Spleen (tissue), 11 donors: ENCODE measurements around the gene CHD8. TPM values are rescaled to one million over a fixed set of nuclear protein-coding genes. Genes with fewer than 3 reads are reported as not detected.
A peak's percentile ranks its signal among the peaks of the same experiment; 100 is the strongest.

Experiments used
- DNase-seq: peaks from one replicate; pipeline ENCODE4 v3.0.0-alpha.2; 2020
- H3K27ac ChIP-seq, 8 donors: fragments of 200-600 bp; sonication (generic) in 7 of 8; 1 replicate in 4 of 8; 2 replicates in 4 of 8; pipeline versions ENCODE4 v1.5.0 to v1.8.0; 2016 to 2021; ENCODE audit warnings: inconsistent platforms in 4 of 8, mild to moderate bottlenecking in 4 of 8, moderate library complexity in 1 of 8
- H3K27me3 ChIP-seq, 7 donors: fragments of 200-600 bp; sonication (generic) in 6 of 7; replicated peaks in 1 of 7; 1 replicate in 4 of 7; 2 replicates in 3 of 7; pipeline versions ENCODE4 v1.5.0 to v1.8.0; 2016 to 2021; ENCODE audit warnings: inconsistent platforms in 3 of 7, mild to moderate bottlenecking in 1 of 7
- H3K36me3 ChIP-seq, 6 donors: fragments of 200-600 bp; sonication (generic) in 5 of 6; 1 replicate in 4 of 6; 2 replicates in 2 of 6; pipeline versions ENCODE4 v1.5.0 to v1.8.0; 2016 to 2021; ENCODE audit warnings: inconsistent platforms in 2 of 6
- H3K4me1 ChIP-seq, 6 donors: fragments of 200-600 bp; sonication (generic) in 5 of 6; 1 replicate in 3 of 6; 2 replicates in 3 of 6; pipeline versions ENCODE4 v1.5.0 to v1.8.0; 2016 to 2021; ENCODE audit warnings: inconsistent platforms in 3 of 6
- H3K4me3 ChIP-seq, 8 donors: fragments of 200-600 bp; sonication (generic) in 7 of 8; 1 replicate in 4 of 8; 2 replicates in 4 of 8; pipeline versions ENCODE4 v1.5.0 to v1.8.0; 2016 to 2021; ENCODE audit warnings: inconsistent platforms in 4 of 8, mild to moderate bottlenecking in 4 of 8, moderate library complexity in 2 of 8
- H3K9me3 ChIP-seq, 8 donors: fragments of 200-600 bp; sonication (generic) in 7 of 8; 1 replicate in 4 of 8; 2 replicates in 4 of 8; pipeline versions ENCODE4 v1.5.0 to v1.8.0; 2016 to 2021; ENCODE audit warnings: inconsistent platforms in 4 of 8
- POLR2A ChIP-seq, 3 donors: fragments of 450-650 bp; IDR thresholded peaks; one replicate each; pipeline ENCODE4 v1.5.1; 2017; ENCODE audit warnings: antibody characterized with exemption in 3 of 3, mild to moderate bottlenecking in 1 of 3
- POLR2AphosphoS5 ChIP-seq, 3 donors: sonication (generic); formaldehyde crosslinking; IDR thresholded peaks; one replicate each; pipeline ENCODE4 v1.5.1; 2017; ENCODE audit warnings: antibody characterized with exemption in 3 of 3
- WGBS, 5 donors: extraction: QIAGEN DNeasy Blood & Tissue Kit in 3 of 5; methylation state at CpG; one replicate each; pipeline versions ENCODE4 v1.1.5 to v1.1.7; 2013 to 2018; 5-methylcytosine and 5-hydroxymethylcytosine counted together
- intact Hi-C: fragments of 100-400 bp; cut with DNase I; formaldehyde crosslinking; loops from one replicate; pipeline ENCODE4 v1.15.0; 2023; ENCODE audit warnings: low total_unique reads
- polyA plus RNA-seq, 3 donors: library from polyadenylated mRNA; stranded (reverse); fragments of 200-250 nt; gene quantifications; one replicate each; pipeline ENCODE4 v1.2.1, GENCODE V29; 2013
- total RNA-seq, 7 donors: library from RNA; depleted of rRNA in 3 of 7; stranded (reverse); fragments of >200 nt in 3 of 7; fragmentation: NEBNext Ultra II Directional in 4 of 7; extraction: Animal tissue kit (Norgen Biotek cat#: 25700) in 4 of 7; gene quantifications; one replicate each; pipeline versions ENCODE4 v1.1.0 to v1.2.1, GENCODE V29; 2016 to 2021
- TF ChIP-seq, protein P1 (sequence below), 11 experiments: fragments of 200-600 bp in 7 of 11; fragments of 450-650 bp in 4 of 11; sonication (generic) in 4 of 11; IDR thresholded peaks in 8 of 11; conservative IDR thresholded peaks in 3 of 11; 1 replicate in 7 of 11; 2 replicates in 4 of 11; pipeline versions ENCODE4 v1.4.0 to v1.8.0; 2016 to 2021; ENCODE audit warnings: antibody characterized with exemption in 11 of 11, inconsistent platforms in 4 of 11, mild to moderate bottlenecking in 1 of 11
- donor health status: healthy with polysubstance abuse.
- donor health status: DM: no; HTN: no; CAD: no; lungs with moderate emphysema.
- donor health status: DM: no; HTN: no; CAD: no.
- donor health status: Bipolar disorder and iron deficiency.
- donor health status: healthy.
- donor health status: DM: no; HTN: no; CAD: no.
- donor health status: DM: yes; HTN: yes; CAD: no.

CHD8 gene
- total and polyA plus RNA-seq, 10 donors: 23.8 to 99.4 (median 86.6) TPM

DNA sequence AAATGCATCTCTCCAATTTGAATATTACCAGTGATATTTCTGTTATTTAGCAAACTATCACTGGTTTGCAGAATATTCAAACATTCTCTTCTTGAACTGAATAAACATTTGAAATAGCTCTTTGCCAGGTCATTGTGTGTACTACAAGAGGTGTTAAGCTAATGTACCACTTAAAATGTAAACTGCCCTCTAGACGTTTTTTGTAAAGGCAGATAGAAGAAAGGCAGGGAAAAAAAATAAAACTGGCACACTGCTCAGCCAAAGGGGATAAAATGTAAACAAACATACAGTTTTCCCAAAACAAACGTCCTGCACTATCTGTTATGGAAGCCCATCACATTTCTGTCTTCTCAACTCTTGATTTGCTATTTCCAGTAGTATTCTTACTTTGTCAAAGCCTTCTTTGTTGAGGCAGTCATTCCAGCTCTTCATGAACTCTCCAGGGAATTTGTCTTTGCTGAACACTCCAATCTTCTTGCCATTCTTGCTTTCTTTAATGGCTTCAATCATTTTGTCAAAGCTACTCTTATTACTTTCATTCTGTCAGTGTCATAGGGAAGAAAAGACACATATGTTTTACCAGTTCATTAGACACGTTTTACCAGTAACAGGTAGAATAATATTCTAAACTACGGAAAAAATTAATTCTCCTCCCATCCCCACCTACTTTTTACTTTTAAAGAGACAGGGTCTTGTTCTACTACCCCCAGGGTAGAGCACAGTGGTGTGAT is 85.8 kb downstream of the CHD8 start:
- intact Hi-C loops: no loop called here
- H3K4me1 ChIP-seq: peaks cover 0 to 9% (median 6%) of the 10 kb centered on the region in 6 donors
- no peak for DNase-seq
- H3K9me3 ChIP-seq: no peaks in the 10 kb centered on the region
- 78 to 90% (median 86%) methylated on average over 4 of the region's 4 CpGs for WGBS, 5 donors
- H3K27me3 ChIP-seq: no peaks in the 10 kb centered on the region
- peaks cover 3 to 89% (median 69%) of the 10 kb centered on the region in 6 donors for H3K36me3 ChIP-seq
- H3K27ac ChIP-seq: no peak overlapping the region
- no peak overlapping the region for H3K4me3 ChIP-seq
- no peak for TF ChIP-seq POLR2A (IDR thresholded peaks at IDR 0.05)
- TF ChIP-seq POLR2AphosphoS5 (IDR thresholded peaks at IDR 0.05): no peak
- TF ChIP-seq, protein P1, sequence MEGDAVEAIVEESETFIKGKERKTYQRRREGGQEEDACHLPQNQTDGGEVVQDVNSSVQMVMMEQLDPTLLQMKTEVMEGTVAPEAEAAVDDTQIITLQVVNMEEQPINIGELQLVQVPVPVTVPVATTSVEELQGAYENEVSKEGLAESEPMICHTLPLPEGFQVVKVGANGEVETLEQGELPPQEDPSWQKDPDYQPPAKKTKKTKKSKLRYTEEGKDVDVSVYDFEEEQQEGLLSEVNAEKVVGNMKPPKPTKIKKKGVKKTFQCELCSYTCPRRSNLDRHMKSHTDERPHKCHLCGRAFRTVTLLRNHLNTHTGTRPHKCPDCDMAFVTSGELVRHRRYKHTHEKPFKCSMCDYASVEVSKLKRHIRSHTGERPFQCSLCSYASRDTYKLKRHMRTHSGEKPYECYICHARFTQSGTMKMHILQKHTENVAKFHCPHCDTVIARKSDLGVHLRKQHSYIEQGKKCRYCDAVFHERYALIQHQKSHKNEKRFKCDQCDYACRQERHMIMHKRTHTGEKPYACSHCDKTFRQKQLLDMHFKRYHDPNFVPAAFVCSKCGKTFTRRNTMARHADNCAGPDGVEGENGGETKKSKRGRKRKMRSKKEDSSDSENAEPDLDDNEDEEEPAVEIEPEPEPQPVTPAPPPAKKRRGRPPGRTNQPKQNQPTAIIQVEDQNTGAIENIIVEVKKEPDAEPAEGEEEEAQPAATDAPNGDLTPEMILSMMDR (IDR thresholded peaks at IDR 0.05 in 8 of 11, conservative IDR thresholded peaks at IDR 0.05 in 3 of 11): no peak

DNA sequence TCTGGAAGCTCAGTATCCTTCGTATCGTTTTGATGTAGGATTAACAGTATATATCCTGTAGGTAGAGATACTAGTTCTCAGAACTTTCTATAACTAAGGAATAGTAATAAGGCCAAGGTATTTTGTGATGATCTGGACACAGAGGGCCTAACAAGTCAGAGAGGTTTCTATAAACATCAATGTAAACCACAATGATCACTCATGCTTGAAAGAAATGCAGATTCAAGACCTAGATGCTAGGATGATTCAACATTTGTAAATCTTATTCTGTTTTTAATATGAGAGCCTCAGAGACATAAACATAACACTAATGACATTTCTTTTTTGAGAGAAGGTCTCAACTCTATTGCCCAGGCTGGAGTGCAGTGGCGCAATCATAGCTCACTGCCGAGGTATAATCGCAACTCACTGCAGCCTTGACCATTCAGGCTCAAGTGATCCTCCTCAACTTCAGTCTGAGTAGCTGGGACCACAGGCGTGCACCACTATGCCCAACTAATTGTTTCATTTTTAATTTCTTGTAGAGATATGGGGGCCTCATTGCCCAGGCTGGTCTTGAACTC is 88.3 kb downstream of the CHD8 start:
- intact Hi-C loops: no loop called here
- H3K27ac ChIP-seq: no peak overlapping the region
- H3K9me3 ChIP-seq: no peaks in the 10 kb centered on the region
- H3K4me1 ChIP-seq: peaks cover 0 to 9% (median 4%) of the 10 kb centered on the region in 6 donors
- H3K36me3 ChIP-seq: peaks cover 9 to 100% (median 88%) of the 10 kb centered on the region in 6 donors
- no peaks in the 10 kb centered on the region for H3K27me3 ChIP-seq
- 90 to 97% (median 94%) methylated on average over 6 of the region's 6 CpGs for WGBS, 5 donors
- H3K4me3 ChIP-seq: no peak overlapping the region
- DNase-seq: no peak
- TF ChIP-seq, protein P1 (IDR thresholded peaks at IDR 0.05 in 8 of 11, conservative IDR thresholded peaks at IDR 0.05 in 3 of 11): no peak

DNA sequence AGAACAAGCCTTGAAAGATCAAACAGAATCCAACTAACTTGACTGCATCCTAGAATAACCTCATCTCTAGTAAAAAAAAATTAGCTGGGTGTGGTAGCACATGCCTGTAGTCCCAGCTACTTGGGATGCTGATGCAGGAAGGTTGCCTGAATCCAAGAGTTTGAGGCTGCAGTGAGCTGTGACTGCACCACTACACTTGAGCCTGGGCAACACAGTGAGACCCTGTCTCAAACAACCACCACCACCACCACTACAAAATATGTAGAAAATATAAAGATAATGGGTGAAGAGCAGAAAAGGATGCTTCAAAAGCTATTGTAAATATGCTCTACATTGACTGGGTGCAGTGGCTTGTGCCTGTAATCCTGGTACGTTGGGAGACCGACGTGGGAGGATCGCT is 99.4 kb downstream of the CHD8 start:
- 96 to 99% (median 97%) methylated on average over 4 of the region's 4 CpGs for WGBS, 5 donors
- TF ChIP-seq POLR2AphosphoS5 (IDR thresholded peaks at IDR 0.05) (no peak), POLR2A (IDR thresholded peaks at IDR 0.05) (no peak)
- TF ChIP-seq, protein P1 (IDR thresholded peaks at IDR 0.05 in 8 of 11, conservative IDR thresholded peaks at IDR 0.05 in 3 of 11): no peak
- Histone ChIP-seq H3K27me3 (no peaks in the 10 kb centered on the region), H3K4me3 (no peak overlapping the region), H3K4me1 (peaks cover 0 to 13% (median 3%) of the 10 kb centered on the region in 6 donors), H3K36me3 (peaks cover 18 to 100% (median 99%) of the 10 kb centered on the region in 6 donors), H3K9me3 (no peaks in the 10 kb centered on the region), H3K27ac (no peak overlapping the region)
- intact Hi-C loops: loop anchor here (10.0 kb wide), 1 partner anchor 48 kb away; no protein-coding TSS in a partner anchor
- DNase-seq: no peak

- no peaks in the 10 kb centered on the region for H3K9me3 ChIP-seq
- H3K27me3 ChIP-seq: no peaks in the 10 kb centered on the region
- intact Hi-C loops: loop anchor here (10.0 kb wide), 1 partner anchor 52 kb away; no protein-coding TSS in a partner anchor
- peaks cover 0 to 13% (median 3%) of the 10 kb centered on the region in 6 donors for H3K4me1 ChIP-seq
- peaks cover 11 to 73% (median 66%) of the 10 kb centered on the region in 6 donors for H3K36me3 ChIP-seq
- no peak for DNase-seq
- TF ChIP-seq POLR2AphosphoS5 (IDR thresholded peaks at IDR 0.05) (no peak), POLR2A (IDR thresholded peaks at IDR 0.05) (no peak)
- TF ChIP-seq, protein P1 (IDR thresholded peaks at IDR 0.05 in 8 of 11, conservative IDR thresholded peaks at IDR 0.05 in 3 of 11): no peak
- WGBS, 5 donors: 42 to 63% (median 49%) methylated on average over 9 of the region's 9 CpGs
- H3K27ac ChIP-seq: peak overlapping the region in 5 of 8 donors; percentile 44 to 76 (median 65)
- peak overlapping the region in 1 of 8 donors; percentile 2 for H3K4me3 ChIP-seq
Measured at GRCh38 chr14:21352587-21352986, 103.3 kb downstream of the CHD8 start.
